Liver (tissue), 9 donors: Measurements from ENCODE around the gene NUPR1. TPM values are rescaled to one million over a fixed set of nuclear protein-coding genes. Genes with fewer than 3 reads are reported as not detected.

Experiments used
- DNase-seq: peaks from one replicate; pipeline ENCODE4 v3.0.0-alpha.2; 2017; ENCODE audit warnings: low spot score
- H3K27ac ChIP-seq, 2 donors: one replicate each; pipeline ENCODE4 v1.7.0; 2013; ENCODE audit warnings: inconsistent platforms in 2 of 2, low read length in 2 of 2, control low read depth in 1 of 2, low read depth in 1 of 2, mild to moderate bottlenecking in 1 of 2
- H3K27me3 ChIP-seq, 4 donors: one replicate each; pipeline versions ENCODE4 v1.6.1 to v1.7.0; 2013; ENCODE audit warnings: low read length in 3 of 4, inconsistent platforms in 1 of 4, mild to moderate bottlenecking in 1 of 4, moderate library complexity in 1 of 4; ENCODE audit not compliant: control insufficient read depth in 4 of 4, insufficient read depth in 4 of 4
- H3K36me3 ChIP-seq, 4 donors: one replicate each; pipeline versions ENCODE4 v1.6.1 to v1.7.0; 2013; ENCODE audit warnings: low read length in 3 of 4, mild to moderate bottlenecking in 3 of 4, low read depth in 1 of 4, moderate library complexity in 1 of 4; ENCODE audit not compliant: control insufficient read depth in 4 of 4, insufficient read depth in 3 of 4
- H3K4me1 ChIP-seq, 4 donors: one replicate each; pipeline versions ENCODE4 v1.6.1 to v1.7.0; 2013; ENCODE audit warnings: low read length in 3 of 4, mild to moderate bottlenecking in 3 of 4, moderate library complexity in 1 of 4; ENCODE audit not compliant: control insufficient read depth in 4 of 4, insufficient read depth in 4 of 4
- H3K4me3 ChIP-seq, 3 donors: one replicate each; pipeline versions ENCODE4 v1.6.1 to v1.7.0; 2013; ENCODE audit warnings: low read length in 3 of 3, control low read depth in 1 of 3, low read depth in 1 of 3, mild to moderate bottlenecking in 1 of 3
- H3K9ac ChIP-seq, 2 donors: one replicate each; pipeline ENCODE4 v1.7.0; 2013; ENCODE audit warnings: low read length in 2 of 2, mild to moderate bottlenecking in 2 of 2, moderate library complexity in 2 of 2, control low read depth in 1 of 2, low read depth in 1 of 2
- H3K9me3 ChIP-seq, 4 donors: one replicate each; pipeline versions ENCODE4 v1.6.1 to v1.7.0; 2013; ENCODE audit warnings: low read length in 3 of 4; ENCODE audit not compliant: control insufficient read depth in 4 of 4
- ATF3 ChIP-seq: IDR thresholded peaks from 2 replicates; pipeline ENCODE4 v1.6.1; 2016; ENCODE audit warnings: antibody characterized with exemption
- CTCF ChIP-seq: fragments of 150-350 bp; IDR thresholded peaks from 2 replicates; pipeline ENCODE4 v1.5.1; 2017; ENCODE audit warnings: improper control_type of control experiment, low read depth, low read length; ENCODE audit not compliant: missing input control
- EGR1 ChIP-seq, 2 donors: IDR thresholded peaks; 2 replicates each; pipeline ENCODE4 v1.6.1; 2016 to 2018; ENCODE audit warnings: antibody characterized with exemption in 2 of 2, low read depth in 2 of 2
- FOXA1 ChIP-seq: IDR thresholded peaks from 2 replicates; pipeline ENCODE4 v1.6.1; 2016; ENCODE audit warnings: antibody characterized with exemption
- FOXA2 ChIP-seq: IDR thresholded peaks from 2 replicates; pipeline ENCODE4 v1.6.1; 2016; ENCODE audit warnings: antibody characterized with exemption
- GABPA ChIP-seq, 2 donors: IDR thresholded peaks in 1 of 2; conservative IDR thresholded peaks in 1 of 2; 2 replicates each; pipeline ENCODE4 v1.6.1; 2016; ENCODE audit warnings: antibody characterized with exemption in 2 of 2, mild to moderate bottlenecking in 1 of 2, moderate library complexity in 1 of 2
- HNF4A ChIP-seq, 2 donors: conservative IDR thresholded peaks; 2 replicates each; pipeline ENCODE4 v1.6.1; 2016; ENCODE audit warnings: antibody characterized with exemption in 2 of 2, mild to moderate bottlenecking in 2 of 2
- HNF4G ChIP-seq: IDR thresholded peaks from 2 replicates; pipeline ENCODE4 v1.6.1; 2016; ENCODE audit warnings: antibody characterized with exemption
- JUND ChIP-seq, 2 donors: IDR thresholded peaks; 2 replicates each; pipeline ENCODE4 v1.6.1; 2016; ENCODE audit warnings: antibody characterized with exemption in 2 of 2
- MAX ChIP-seq: IDR thresholded peaks from 2 replicates; pipeline ENCODE4 v1.6.1; 2016; ENCODE audit warnings: antibody characterized with exemption
- NR2F2 ChIP-seq: IDR thresholded peaks from 2 replicates; pipeline ENCODE4 v1.6.1; 2016; ENCODE audit warnings: antibody characterized with exemption
- RAD21 ChIP-seq, 2 donors: IDR thresholded peaks; 2 replicates each; pipeline ENCODE4 v1.6.1; 2016; ENCODE audit warnings: antibody characterized with exemption in 2 of 2, mild to moderate bottlenecking in 2 of 2
- RXRA ChIP-seq, 2 donors: IDR thresholded peaks; 2 replicates each; pipeline ENCODE4 v1.6.1; 2017 to 2018; ENCODE audit warnings: antibody characterized with exemption in 2 of 2, mild to moderate bottlenecking in 1 of 2
- SP1 ChIP-seq: IDR thresholded peaks from 2 replicates; pipeline ENCODE4 v1.6.1; 2018; ENCODE audit warnings: antibody characterized with exemption, mild to moderate bottlenecking
- TAF1 ChIP-seq: conservative IDR thresholded peaks from 2 replicates; pipeline ENCODE4 v1.6.1; 2016; ENCODE audit warnings: antibody characterized with exemption, mild to moderate bottlenecking
- ZBTB33 ChIP-seq: IDR thresholded peaks from 2 replicates; pipeline ENCODE4 v1.6.1; 2016; ENCODE audit warnings: antibody characterized with exemption
- WGBS: extraction: QIAGEN DNeasy Blood & Tissue Kit; methylation state at CpG from one replicate; pipeline ENCODE4 v1.1.7; 2013; 5-methylcytosine and 5-hydroxymethylcytosine counted together
- polyA plus RNA-seq, 2 donors: library from polyadenylated mRNA; stranded (reverse) in 1 of 2; unstranded in 1 of 2; fragments of 200-250 nt in 1 of 2; fragments of >200 nt in 1 of 2; fragmentation: Nextera tagmentation in 1 of 2; extraction: Ambion mirVana in 1 of 2; gene quantifications; one replicate each; pipeline versions ENCODE4 v1.2.1 to v1.2.3, GENCODE V29; 2013 to 2015
- total RNA-seq, 2 donors: library from RNA; depleted of rRNA; stranded (reverse); fragments of >200 nt; gene quantifications; one replicate each; pipeline ENCODE4 v1.2.3, GENCODE V29; 2014
- donor health status: healthy.
- donor health status: healthy.
- donor health status: healthy.
- donor health status: healthy.
- donor health status: healthy.

The NUPR1 gene
- total and polyA plus RNA-seq, 4 donors, result 10.9 to 305 (median 62.6) TPM

- peak overlapping the region; percentile 87 to 95 for H3K27ac ChIP-seq
- no peak overlapping the region for H3K9ac ChIP-seq
These were observed 9.7 kb downstream of the NUPR1 start for GRCh38 chr16:28529124-28529523.

GRCh38 chr16:28528463-28528867 lies 10.3 kb downstream of the NUPR1 start:
- Histone ChIP-seq H3K27me3 (no peaks in the 10 kb centered on the region), H3K4me1 (peaks cover 10 to 51% (median 36%) of the 10 kb centered on the region in 4 donors), H3K9ac (peak overlapping the region in 1 of 2 donors; percentile 66), H3K9me3 (no peaks in the 10 kb centered on the region), H3K4me3 (no peak overlapping the region), H3K27ac (peak overlapping the region; percentile 87 to 95), H3K36me3 (no peaks in the 10 kb centered on the region)
- DNase-seq, result no peak
- WGBS, result 30% methylated on average over 5 of the region's 5 CpGs
- TF ChIP-seq EGR1 (IDR thresholded peaks at IDR 0.05; ENCODE audit: low read depth in 2 of 2) (no peak), CTCF (no peak), NR2F2 (no peak), JUND (IDR thresholded peaks at IDR 0.05) (peak in 1 of 2 donors; percentile 58), MAX (no peak), RXRA (IDR thresholded peaks at IDR 0.05) (peak; percentile 72 to 87), ZBTB33 (peak; percentile 29), GABPA (IDR thresholded peaks at IDR 0.05 in 1 of 2, conservative IDR thresholded peaks at IDR 0.05 in 1 of 2) (no peak), HNF4G (no peak), FOXA1 (peak; percentile 80), HNF4A (conservative IDR thresholded peaks at IDR 0.05) (peak; percentile 65 to 79), TAF1 (no peak), RAD21 (IDR thresholded peaks at IDR 0.05) (peak; percentile 38 to 44)

More at GRCh38 chr16:28529124-28529523, 9.7 kb downstream of the NUPR1 start:
- H3K4me3 ChIP-seq, result no peak overlapping the region
- DNase-seq, result no peak
- H3K27me3 ChIP-seq, result no peaks in the 10 kb centered on the region
- TF ChIP-seq JUND (IDR thresholded peaks at IDR 0.05) (no peak), RXRA (IDR thresholded peaks at IDR 0.05) (no peak), EGR1 (IDR thresholded peaks at IDR 0.05; ENCODE audit: low read depth in 2 of 2) (no peak), SP1 (no peak), FOXA2 (no peak), ZBTB33 (no peak), NR2F2 (no peak), FOXA1 (no peak), CTCF (no peak), GABPA (IDR thresholded peaks at IDR 0.05 in 1 of 2, conservative IDR thresholded peaks at IDR 0.05 in 1 of 2) (no peak), HNF4A (conservative IDR thresholded peaks at IDR 0.05) (no peak), ATF3 (no peak), RAD21 (IDR thresholded peaks at IDR 0.05) (no peak), MAX (no peak)
- H3K9me3 ChIP-seq, result no peaks in the 10 kb centered on the region
- peaks cover 12 to 51% (median 33%) of the 10 kb centered on the region in 4 donors for H3K4me1 ChIP-seq
- no peaks in the 10 kb centered on the region for H3K36me3 ChIP-seq
